ENCODE measurements around the gene DMXL2. TPM values are rescaled to one million over a fixed set of nuclear protein-coding genes. Genes with fewer than 3 reads are reported as not detected.

DMXL2 gene
- total and polyA plus RNA-seq, 9 of the 15 experiments (the other 6 are each of a cell fraction or from before 2014, with no cell fraction given), result 9.3 to 57.7 (median 30.7) TPM

GRCh38 chr15:51634591-51635198 lies 12.1 kb upstream of the DMXL2 start (continued):
- TF ChIP-seq SNAPC5 (CRISPR knock-in tag; IDR thresholded peaks at IDR 0.05) (no peak), PHF20 (IDR thresholded peaks at IDR 0.05; ENCODE audit: partially characterized antibody) (no peak), FOXK2 (conservative IDR thresholded peaks at IDR 0.05 in 1 of 2, IDR thresholded peaks at IDR 0.05 in 1 of 2; ENCODE audit: low read depth in 2 of 2) (no peak), ARID4B (CRISPR knock-in tag; IDR thresholded peaks at IDR 0.05) (no peak), ZC3H8 (IDR thresholded peaks at IDR 0.05) (no peak), BRCA1 (IDR thresholded peaks at IDR 0.05) (no peak), BRCA1 (CRISPR knock-in tag; IDR thresholded peaks at IDR 0.05) (no peak), MTF1 (CRISPR knock-in tag; IDR thresholded peaks at IDR 0.05; ENCODE audit: borderline replicate concordance) (no peak), ZNF511 (CRISPR knock-in tag; IDR thresholded peaks at IDR 0.05) (no peak), PTTG1 (tag; IDR thresholded peaks at IDR 0.05; ENCODE audit: low read depth) (peak; percentile 94), RAD21 (CRISPR knock-in tag; conservative IDR thresholded peaks at IDR 0.05 in 1 of 2, IDR thresholded peaks at IDR 0.05 in 1 of 2) (no peak), ZSCAN29 (IDR thresholded peaks at IDR 0.05) (no peak), MCM7 (IDR thresholded peaks at IDR 0.05) (no peak), CBX3 (IDR thresholded peaks at IDR 0.05; ENCODE audit: borderline replicate concordance in 1 of 2, low read length in 2 of 2) (no peak), SIRT6 (IDR thresholded peaks at IDR 0.05; ENCODE audit: low read depth, low read length) (no peak), HINFP (tag; conservative IDR thresholded peaks at IDR 0.05; ENCODE audit: low read depth) (peak; percentile 85), ZNF41 (CRISPR knock-in tag; conservative IDR thresholded peaks at IDR 0.05) (peak; percentile 76)
